Femur (tissue), 1 donor: ENCODE measurements around the gene DCX.
"Not testable (repeated sequence)": the region's sequence is repeated elsewhere in the genome, so short reads cannot be mapped to it uniquely, and the experiment has no call there.

Source experiments
- DNase-seq: peaks from one replicate; pipeline ENCODE4 v3.0.0-alpha.2; 2017

DCX gene

DNA sequence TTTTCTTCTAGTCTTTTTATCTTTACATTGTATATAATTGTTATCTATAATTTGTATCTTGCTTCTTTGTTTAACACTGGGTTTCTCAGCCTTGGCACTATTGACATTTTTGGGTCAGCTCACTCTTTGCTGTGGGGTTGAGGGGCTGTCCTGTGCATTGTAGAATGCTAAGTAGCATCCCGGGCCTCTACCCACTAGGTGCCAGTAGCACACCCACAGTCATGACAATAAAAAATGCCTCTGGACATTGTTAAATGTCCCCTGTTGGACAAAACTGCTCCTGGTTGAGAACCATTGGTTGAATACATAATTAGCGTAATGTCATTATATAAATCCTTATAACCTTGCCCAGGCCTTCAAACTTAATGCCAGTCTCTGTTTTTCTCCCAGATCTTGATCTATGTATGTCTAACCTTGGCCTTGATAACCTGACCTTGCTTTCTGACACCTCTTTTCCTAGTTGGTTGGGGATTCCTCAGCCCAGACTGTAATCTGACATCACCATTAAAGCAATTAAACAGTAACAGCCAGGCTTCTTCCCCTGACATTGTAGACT lies 46.1 kb downstream of the DCX start:
- no peak for DNase-seq

DNA sequence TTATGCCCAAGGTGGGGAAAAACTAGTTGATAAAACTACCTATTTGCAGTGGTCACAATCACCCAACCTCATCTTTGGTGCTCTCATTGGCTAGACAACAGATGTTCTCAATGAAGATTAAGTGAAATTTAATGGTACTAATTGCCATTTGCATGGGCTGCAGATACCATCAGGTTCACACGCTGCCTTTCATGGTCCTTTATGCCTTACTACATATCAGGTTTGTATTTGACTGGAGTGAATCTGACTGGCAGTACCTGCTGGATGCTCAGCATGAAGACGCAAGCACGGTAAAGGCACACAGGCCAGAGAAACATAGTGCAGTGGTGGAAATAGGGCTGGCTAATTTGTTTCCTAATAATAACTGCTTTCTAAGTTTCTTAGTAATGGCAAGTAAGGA lies 48.3 kb downstream of the DCX start:
- no peak for DNase-seq

DNA sequence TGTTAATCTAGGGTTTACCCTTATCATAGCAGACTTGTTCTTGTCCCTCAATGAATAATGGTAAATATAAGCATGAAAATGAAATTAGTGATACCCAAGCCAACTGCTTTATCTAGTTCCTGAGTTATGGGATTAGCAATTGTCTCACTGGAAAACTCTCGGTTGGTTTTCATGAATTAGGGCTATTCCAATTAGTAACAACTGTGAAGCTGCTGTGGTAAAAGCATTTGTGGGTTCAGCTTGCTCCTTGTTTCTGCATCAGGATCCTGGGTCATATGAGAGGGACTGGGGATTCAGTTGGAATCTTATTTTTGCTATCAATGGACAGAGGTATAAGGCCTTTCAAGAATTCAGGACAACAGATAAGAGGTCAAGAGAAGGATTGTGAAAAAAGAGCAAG lies 50.2 kb downstream of the DCX start:
- no peak for DNase-seq

DNA sequence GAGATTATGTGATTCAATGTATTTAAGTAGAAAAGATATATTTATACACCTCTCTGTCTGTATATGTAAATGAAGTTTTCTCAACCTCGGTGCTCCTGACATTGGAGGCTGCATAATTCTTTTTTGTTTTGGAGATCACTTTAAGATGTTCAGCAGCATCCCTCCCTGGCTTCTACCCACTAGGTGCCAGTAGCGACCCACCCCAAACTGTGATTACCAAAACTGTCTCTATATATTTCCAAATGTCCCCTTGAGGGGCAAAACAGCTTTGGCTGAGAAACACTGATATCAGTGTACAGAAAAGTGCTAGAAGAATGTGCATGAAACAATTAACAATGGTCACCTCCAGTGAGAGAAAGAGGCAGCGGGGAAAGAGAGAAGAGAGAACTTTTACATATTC lies 51.2 kb downstream of the DCX start:
- no peak for DNase-seq

DNA sequence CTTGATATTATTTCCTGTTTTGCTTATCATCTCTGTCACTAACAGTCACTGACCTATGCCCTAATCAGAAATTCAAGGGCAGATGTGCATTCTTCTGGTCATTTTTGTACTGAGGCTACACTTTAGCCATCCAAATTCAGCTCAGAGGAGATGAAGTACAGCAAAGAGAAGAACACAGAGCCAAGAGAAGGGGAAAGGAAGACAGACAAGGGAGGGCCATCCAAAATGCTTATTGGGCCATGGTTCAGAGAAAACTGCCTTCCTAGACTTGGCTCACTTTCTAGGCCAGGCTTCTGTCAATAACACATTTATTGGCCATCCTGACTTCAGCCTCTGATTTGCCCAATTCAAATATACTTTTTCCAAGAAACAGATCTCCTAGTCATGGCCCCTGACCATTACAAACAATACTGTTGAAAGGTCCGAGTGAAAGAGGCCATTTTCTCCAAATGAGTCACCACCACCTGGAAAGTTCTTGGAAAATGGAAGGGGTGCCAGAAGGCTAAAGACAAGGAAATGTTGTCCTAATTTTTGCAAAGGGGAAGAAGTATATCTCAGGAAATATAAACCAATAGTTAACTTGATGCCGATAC lies 56.4 kb downstream of the DCX start:
- DNase-seq, result peak; percentile 19

DNA sequence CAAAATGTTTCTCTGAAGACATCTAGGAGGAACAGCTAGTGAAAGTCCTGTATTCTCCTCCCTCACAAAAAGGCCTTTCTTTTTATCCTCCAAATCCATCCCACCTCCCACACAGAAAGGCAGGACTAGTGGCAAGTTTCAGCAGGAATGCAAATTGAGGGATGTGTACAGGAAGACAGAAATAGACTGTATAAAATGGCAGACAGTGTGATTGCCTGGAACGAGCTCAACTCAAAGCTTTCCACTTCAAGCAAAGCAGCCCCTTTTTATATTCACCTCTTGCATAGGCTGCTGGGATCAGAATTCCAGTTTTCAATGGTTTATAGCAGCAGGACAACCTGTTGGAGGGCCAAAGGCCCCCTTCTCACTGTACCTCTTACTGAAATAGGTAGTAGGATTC lies 57.5 kb downstream of the DCX start:
- no peak for DNase-seq

DNA sequence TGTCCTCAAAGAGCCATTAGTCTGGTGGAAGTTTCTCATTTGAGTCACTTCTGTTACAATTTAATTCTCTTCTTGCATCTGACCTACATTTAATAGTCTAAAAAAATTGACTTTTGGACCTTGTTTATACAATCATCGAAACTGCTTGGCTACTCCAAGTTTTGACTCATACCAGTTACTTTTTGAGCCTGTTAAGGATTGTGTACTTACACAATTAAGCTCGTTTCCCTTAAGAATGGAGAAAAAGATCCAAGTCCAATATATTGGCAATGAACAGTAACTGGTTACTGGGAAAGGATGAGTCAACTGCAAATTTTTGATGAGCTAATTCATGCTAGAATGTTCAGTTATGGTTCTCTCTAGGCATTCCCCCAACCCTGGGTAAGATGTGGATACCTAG lies 58.2 kb downstream of the DCX start:
- no peak for DNase-seq

DNA sequence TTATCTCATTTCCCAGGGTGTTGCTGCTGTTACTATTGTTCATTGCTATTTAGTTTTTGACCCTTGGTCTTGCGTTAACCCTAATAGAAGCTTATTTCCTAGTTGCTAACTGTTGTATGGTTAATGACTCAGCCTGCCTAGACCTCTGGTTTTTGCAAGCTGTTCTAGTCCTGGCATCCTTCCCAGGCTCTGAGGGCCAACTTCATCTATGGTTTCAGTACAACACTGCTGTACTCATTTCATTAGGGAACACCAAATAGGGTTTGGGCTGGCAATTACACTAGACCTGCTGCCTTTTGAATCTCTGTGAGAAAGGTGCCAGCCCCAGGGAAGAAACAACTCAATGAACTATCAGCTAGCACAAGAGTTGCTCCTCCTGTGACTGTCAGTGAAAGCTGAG lies 59.6 kb downstream of the DCX start:
- DNase-seq, result peak; percentile 79

DNA sequence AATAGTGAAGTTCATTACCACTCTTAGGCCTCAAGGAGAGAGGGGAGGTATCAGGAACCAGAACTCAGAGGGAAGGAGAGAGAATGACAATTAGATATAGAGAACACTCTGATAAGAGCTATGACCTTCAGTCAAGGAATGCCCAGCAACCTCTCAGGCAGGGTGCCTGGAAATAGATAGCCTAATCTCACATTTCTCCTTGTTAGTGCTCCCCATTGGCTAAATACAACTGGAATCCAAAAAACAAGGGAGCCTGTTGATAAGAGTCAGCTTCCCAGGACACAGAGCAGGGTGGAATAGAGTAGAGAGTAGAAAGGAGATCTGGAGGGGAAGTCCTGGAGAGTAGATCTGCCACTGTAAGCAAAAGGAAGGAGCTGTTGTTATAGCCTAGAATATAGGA lies 62.1 kb downstream of the DCX start:
- no peak for DNase-seq

DNA sequence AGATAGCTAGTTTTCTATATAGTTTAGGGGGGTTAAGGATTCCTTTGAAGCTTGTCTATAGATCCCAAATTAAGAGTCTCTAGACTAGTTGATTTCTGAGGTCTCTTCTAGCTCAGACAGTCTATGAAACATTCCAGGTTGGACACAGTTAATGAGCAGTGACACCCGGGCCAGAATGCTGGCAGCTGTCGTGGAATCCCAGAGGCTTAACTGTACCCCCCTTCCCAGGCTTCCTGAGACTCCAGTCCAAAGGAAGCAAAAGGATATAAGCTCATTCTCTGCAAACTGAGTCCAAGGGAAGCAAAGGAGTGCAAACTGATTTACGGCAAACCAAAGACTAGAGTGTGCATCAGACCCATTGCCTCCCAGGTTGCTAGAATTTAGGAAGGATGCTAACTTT lies 62.9 kb downstream of the DCX start:
- DNase-seq, result peak; percentile 64

DNA sequence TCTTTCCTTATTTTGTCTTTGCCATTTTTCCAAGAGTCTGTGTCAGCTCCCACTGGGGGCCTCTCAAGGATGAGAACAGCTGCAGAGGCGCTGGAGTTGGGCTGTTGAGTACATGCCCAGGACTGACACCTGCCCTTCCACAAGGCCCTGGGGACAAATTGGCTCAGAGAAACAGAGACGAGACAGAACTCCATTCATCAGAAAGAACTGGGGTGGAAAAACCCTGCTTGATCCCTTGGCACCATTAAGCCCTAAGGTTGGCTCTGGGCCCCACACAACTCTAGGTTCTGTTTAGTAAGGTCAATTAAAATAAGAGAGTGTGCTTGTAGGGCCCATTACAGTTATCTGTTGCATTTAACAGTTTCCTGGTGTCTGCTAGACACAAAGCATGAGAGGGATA lies 63.6 kb downstream of the DCX start:
- DNase-seq, result peak; percentile 53

DNA sequence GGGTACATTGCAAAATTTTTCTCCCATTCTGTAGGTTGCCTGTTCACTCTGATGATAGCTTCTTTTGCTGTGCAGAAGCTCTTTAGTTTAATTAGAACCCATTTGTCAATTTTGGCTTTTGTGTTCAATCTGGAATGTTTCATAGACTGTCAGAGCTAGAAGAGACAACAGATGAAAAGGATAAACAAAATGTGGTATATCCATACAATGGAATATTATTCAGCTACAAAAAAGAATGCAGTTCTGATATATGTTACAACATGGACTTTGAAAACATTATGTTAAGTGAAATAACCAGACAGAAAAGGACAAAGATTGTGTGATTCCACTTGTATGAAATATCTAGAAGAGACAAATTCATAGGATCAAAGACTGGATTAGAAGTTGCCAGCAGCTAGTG lies 65.8 kb downstream of the DCX start:
- DNase-seq, result not testable (repeated sequence)

DNA sequence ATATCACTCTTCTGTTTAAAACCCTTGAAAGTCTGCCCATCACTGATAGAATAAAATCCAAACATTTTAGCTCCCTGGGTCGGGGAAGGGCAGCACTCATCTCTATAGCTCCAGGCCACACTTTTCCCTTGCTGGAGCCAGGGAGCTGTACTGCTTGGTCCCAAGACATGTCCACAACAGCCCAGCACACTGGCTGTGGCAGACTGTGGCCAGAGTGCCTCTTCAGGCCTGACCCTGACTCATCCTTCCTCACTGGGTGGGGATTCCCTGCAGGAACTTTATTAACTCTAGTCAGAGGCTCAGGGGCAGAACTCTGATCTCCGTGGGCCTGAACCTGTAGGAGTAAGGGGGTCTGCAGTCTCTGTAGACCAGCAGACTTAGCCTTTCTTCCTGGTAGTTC lies 71.9 kb downstream of the DCX start:
- no peak for DNase-seq

DNA sequence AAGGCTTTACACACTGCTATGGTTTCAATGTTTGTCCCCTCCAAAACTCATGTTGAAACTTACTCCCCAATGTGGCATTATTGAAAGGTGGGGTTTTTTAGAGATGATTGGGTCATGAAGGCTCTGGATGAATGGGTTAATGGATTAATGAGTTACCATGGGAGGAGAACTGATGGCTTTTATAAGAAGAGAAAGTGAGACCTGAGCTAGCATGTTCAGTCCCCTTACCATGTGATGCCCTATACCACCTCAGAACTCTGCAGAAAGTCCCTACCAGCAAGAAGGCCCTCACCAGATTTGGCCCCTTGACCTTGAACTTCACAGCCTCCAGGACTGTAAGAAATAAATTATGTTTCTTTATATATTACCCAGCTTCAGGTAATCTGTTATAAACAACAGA lies 72.8 kb downstream of the DCX start:
- DNase-seq, result no peak

DNA sequence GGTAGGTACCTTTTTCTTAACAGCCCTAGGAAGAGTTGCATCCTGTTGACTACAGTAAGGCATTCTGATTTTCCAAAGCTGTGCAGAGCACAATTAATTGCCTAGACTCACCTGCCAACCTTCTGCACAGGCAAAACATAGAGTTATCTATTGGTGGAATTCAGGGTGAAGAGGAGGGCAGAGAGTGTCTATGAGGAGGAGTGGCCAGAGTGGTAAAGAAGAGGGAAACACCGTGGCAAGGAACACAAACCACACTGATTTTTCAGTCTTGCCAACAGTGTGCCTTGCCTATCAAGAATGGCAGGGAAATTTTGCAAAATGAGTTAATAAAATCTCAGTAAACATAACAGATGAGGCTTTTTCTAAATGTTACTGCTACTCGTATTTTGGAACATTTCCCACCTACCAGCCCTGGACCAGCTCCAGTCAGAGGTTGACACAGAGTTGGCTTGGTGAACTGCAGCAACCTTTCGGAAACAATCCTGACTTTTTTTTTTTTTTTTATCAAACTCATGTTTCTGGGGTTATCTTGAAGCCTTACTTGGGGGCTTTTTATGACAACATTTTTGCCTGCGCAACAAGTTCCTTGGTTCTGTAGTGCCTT lies 73.8 kb downstream of the DCX start:
- DNase-seq, result no peak

DNA sequence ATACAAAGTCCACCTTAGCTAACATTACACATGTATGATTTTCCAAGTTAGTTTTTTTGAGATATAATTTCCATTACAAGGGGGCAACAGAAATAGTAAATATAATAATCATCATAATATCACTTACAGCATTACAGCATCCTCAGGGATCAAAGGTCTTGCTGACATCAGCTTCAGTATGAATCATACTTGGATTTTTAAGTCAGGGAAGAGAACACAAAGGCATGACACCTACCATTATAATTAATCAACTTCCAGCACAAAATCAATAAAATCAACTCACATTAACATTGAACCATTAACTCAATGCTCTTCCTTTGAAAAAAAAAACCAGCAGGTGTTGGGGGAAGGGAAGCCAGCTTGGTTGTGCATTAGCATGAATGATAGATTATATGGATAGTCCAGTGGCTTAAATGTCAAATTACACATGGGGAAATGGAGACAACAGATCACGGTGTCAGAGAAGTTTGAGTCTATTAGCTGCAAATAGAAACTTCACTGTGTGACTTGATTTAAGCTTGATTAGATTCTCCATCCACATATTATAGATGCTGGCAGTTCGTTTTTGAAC lies 74.8 kb downstream of the DCX start:
- no peak for DNase-seq

DNA sequence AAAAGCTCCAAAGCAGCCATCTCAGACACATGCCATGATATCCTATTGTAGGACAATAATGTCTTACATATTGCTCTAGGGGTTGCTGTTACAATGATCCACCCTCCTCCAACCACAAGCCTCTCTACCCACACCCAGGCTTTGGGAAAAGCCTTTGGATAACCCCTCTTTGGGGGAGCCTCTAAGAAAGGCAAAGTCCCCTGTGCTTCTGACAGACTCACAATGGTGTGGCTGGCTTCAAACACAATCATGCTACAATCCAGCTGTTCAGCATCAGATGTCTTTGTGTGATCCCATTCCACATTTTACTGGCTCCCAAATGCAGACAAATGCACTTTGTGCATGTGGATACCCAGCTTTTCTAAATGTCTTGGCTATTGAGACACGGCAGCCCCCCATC lies 75.9 kb downstream of the DCX start:
- no peak for DNase-seq

DNA sequence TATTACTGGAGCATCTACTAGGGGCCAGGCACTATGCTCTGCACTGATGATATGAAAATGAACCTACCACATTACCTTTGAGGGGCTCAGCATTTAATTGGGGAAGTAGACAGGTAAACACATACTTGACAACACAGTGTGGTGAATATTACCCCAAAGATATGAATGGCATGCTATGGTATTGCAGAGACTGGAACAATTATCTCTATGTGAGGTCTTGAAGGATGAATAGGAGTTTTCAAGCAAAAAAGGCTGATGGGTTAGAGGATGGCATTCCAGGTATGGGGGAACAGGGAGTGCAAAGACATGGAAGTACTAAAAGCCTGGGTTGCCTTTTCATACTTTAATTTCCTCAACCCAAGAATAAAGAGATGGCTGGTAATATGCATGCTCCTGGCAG lies 82.6 kb downstream of the DCX start:
- DNase-seq, result no peak

DNA sequence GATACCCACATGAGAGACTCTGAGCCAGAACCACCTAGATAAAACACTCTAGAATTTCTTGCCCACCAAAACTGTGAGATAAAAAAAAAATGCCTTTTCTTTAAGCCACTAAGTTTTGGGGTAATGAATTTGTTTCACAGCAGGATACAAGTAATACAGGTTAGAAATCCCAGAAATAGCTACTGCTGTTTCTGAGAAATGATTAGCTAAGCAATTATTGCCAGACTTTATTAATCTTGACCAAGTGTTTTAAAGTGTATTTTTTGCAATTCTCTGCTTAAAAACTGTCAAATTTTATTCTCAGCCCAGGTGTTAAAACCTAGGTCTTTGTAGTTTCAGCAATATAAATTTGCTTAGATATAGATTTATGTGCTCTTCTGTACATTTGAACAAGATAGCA lies 83.1 kb downstream of the DCX start:
- DNase-seq, result no peak

DNA sequence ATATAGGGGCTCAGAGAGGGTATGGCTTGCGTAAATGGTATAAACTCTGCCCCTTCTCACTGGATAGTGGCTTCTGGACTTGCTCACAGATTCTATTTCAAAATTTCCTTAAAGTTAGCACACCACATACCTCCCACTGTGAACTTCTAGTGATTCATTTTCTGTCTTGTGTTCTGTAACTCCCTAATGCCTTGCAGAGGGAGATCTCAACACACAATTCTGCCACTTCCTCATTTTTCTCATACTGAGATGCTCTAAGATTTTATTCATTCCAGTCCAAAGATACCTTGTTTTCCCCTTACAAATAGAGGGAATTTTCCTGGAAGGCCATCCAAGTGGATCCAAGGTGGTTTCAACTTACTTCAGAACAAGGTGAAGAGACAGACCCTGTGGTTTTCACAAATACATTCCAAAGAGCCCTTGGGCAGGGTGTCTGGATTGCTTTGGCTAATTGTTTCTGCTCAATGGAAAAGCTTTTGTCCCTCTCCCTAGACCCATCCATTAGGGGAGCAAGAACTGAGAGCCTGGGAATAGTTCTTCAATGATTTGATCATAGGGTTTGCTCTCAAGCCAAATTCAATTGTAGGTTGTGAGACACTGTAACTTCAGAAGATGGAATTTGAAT lies 89.6 kb downstream of the DCX start:
- no peak for DNase-seq

DNA sequence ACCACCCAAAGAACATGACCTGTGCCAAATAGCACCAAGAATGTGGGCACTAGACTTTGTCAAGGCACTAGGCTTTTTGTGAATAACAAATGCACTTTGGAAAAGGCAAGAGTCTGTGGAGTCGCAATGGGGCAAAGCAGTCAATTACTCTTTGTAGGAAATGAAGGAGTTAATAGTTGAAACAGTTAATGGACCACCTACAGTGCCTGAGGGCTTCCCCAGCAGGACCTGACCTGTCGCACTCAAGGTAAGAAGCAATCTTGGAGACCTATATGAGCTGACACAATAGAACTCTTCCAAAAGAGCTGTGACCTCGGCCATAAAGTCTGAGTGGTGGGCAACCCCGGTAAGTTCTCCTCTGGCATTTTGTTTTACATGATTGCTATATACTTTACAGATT lies 92.5 kb downstream of the DCX start:
- no peak for DNase-seq

DNA sequence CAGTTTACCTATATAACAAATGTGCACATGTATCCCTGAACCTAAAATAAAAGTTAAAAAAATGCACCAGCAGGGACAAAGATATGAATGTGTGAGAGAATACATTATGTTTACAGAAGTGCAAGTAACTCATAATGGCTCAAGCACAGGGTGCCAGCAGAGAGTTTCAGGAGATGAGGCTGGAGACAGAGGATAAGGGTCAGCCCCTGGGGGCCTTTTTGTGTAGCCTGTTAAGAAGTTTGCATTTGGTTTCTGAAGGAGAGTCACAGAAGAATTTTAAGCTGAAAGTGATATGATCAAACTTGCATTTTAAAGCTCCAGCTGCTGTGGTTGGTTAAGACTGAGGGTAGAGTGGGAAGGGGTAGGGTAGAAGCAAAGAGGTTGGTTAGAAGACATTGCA lies 93.1 kb downstream of the DCX start:
- no peak for DNase-seq

DNA sequence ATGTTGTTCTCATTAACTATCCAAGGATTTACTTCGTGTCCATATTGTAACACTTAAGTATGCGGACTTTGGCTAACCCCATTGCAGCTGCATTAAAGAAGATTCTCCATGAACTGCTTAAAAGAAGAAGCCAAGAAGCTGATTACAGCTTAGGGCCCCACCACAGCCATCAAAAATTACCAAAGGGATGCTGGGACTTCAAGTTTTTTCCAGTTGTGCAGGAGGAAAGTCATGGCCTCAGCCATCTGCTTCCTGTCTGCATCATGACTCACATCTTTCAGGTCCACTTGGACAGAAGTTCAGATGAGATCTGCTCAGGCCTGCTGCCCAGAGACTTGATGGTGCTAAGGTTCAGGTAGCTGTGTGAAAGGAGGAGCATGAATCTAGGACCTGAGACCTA lies 102.9 kb downstream of the DCX start:
- DNase-seq, result peak; percentile 76

DNA sequence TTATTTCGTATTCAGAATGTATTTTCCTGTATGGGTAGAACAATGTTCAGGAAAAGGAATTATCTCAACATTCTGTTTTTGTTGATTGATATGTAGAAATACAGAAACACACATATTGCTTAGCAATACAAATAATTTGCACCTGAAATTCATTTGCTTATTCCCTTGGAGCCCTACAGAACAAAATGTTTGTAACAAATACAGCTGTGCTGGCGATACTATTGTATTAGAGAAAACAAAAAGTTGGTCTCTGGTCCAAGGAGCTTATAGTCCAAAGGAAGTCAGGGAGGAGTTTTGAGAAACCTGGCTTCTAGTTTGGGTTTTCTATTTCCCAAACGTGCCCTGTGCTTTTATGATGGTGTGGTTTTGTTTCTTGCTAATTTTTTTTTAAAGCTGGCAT lies 104.0 kb downstream of the DCX start:
- no peak for DNase-seq
